H1 (cell line): Measurements from ENCODE around the gene DGKI. TPM values are rescaled to one million over a fixed set of nuclear protein-coding genes. Genes with fewer than 3 reads are reported as not detected.

Experiments used
- CTCF ChIA-PET: fragments of 300-600 bp; sonication (Branson Sonifier 250); formaldehyde crosslinking; loops from one replicate; lab custom pipeline; 2021; ENCODE audit not compliant: partially characterized antibody; lab: Charles Lee
- POLR2A ChIA-PET: fragments of 300-600 bp; sonication (Branson Sonifier 250); formaldehyde crosslinking; loops from one replicate; lab custom pipeline; 2021; ENCODE audit warnings: inconsistent platforms; ENCODE audit not compliant: partially characterized antibody; lab: Charles Lee
- DNase-seq, 2 experiments: peaks; one replicate each; pipeline versions ENCODE4 v3.0.0 to v3.0.0-alpha.2; 2010 to 2022; ENCODE audit warnings: low spot score in 2 of 2, low read depth in 1 of 2, mixed read lengths in 1 of 2
- FAIRE-seq: peaks from 2 replicates; lab custom pipeline; 2011; peaks lifted over from hg19 to GRCh38; lab: Jason Lieb, UNC
- H2AFZ ChIP-seq: 2 replicates; pipeline ENCODE4 v1.8.1; 2012; ENCODE audit warnings: low read length, inconsistent platforms
- H2AK5ac ChIP-seq: 2 replicates; pipeline ENCODE4 v1.6.1; 2013; ENCODE audit warnings: low read depth, low read length
- H2BK120ac ChIP-seq: replicated peaks from 2 replicates; pipeline ENCODE3; 2013; ENCODE audit warnings: low read depth, low read length, inconsistent platforms
- H2BK12ac ChIP-seq: 2 replicates; pipeline ENCODE4 v1.6.1; 2013; ENCODE audit warnings: low read depth, low read length
- H2BK15ac ChIP-seq: 2 replicates; pipeline ENCODE4 v1.6.1; 2013; ENCODE audit warnings: low read length
- H2BK20ac ChIP-seq: 2 replicates; pipeline ENCODE4 v1.6.1; 2013; ENCODE audit warnings: low read length
- H2BK5ac ChIP-seq: 2 replicates; pipeline ENCODE4 v1.6.1; 2013; ENCODE audit warnings: low read depth, low read length
- H3K14ac ChIP-seq: 2 replicates; pipeline ENCODE4 v1.6.1; 2013; ENCODE audit warnings: inconsistent platforms; ENCODE audit not compliant: insufficient read length
- H3K18ac ChIP-seq: 2 replicates; pipeline ENCODE4 v1.6.1; 2013; ENCODE audit warnings: low read length; ENCODE audit errors: extremely low read depth
- H3K23ac ChIP-seq: 2 replicates; pipeline ENCODE4 v1.6.1; 2013; ENCODE audit warnings: inconsistent platforms; ENCODE audit not compliant: insufficient read length
- H3K23me2 ChIP-seq: 2 replicates; pipeline ENCODE4 v1.6.1; 2013; ENCODE audit warnings: low read depth, low read length
- H3K27ac ChIP-seq: 2 replicates; pipeline ENCODE4 v1.6.1; 2011; ENCODE audit warnings: low read depth, low read length, inconsistent platforms
- H3K27me3 ChIP-seq, 4 experiments: replicated peaks in 1 of 4; 1 replicate in 1 of 4; 2 replicates in 3 of 4; pipeline versions ENCODE4 v1.6.1 to v1.8.1; 2011 to 2013; ENCODE audit warnings: low read length in 3 of 4, mild to moderate bottlenecking in 3 of 4, inconsistent platforms in 2 of 4, mixed read lengths in 2 of 4, moderate library complexity in 1 of 4; ENCODE audit not compliant: control insufficient read depth in 3 of 4, insufficient read depth in 3 of 4; ENCODE audit errors: extremely low read depth in 1 of 4
- H3K36me3 ChIP-seq, 4 experiments: 2 replicates each; pipeline versions ENCODE4 v1.6.1 to v1.8.1; 2011 to 2013; ENCODE audit warnings: mild to moderate bottlenecking in 4 of 4, low read length in 3 of 4, moderate library complexity in 2 of 4, control low read depth in 1 of 4, inconsistent platforms in 1 of 4; ENCODE audit not compliant: insufficient read depth in 4 of 4, control insufficient read depth in 2 of 4
- H3K4ac ChIP-seq: replicated peaks from 2 replicates; pipeline ENCODE3; 2013; ENCODE audit warnings: low read length, low read depth, mixed read lengths, inconsistent platforms; ENCODE audit not compliant: insufficient read length
- H3K4me1 ChIP-seq, 4 experiments: replicated peaks in 1 of 4; 1 replicate in 1 of 4; 2 replicates in 3 of 4; pipeline versions ENCODE4 v1.6.1 to v1.8.1; 2011 to 2013; ENCODE audit warnings: low read length in 3 of 4, inconsistent platforms in 2 of 4, mixed read lengths in 1 of 4; ENCODE audit not compliant: insufficient read depth in 4 of 4, control insufficient read depth in 3 of 4
- H3K4me2 ChIP-seq, 2 experiments: 2 replicates each; pipeline versions ENCODE4 v1.6.1 to v1.8.1; 2011 to 2013; ENCODE audit warnings: low read depth in 2 of 2, low read length in 2 of 2, control low read depth in 1 of 2, inconsistent platforms in 1 of 2, mild to moderate bottlenecking in 1 of 2; ENCODE audit not compliant: insufficient read depth in 1 of 2
- H3K4me3 ChIP-seq, 4 experiments: fragments of 200-600, 300-600 bp in 1 of 4; sonication (generic), shearing (Covaris generic), sonication (Bioruptor Twin) in 1 of 4; 2 replicates each; pipeline versions ENCODE4 v1.5.1 to v1.8.1; 2011 to 2016; ENCODE audit warnings: low read length in 4 of 4, low read depth in 3 of 4, control low read depth in 2 of 4, inconsistent platforms in 2 of 4, mild to moderate bottlenecking in 2 of 4, mixed read lengths in 1 of 4, moderate library complexity in 1 of 4; ENCODE audit not compliant: insufficient read depth in 2 of 4; ENCODE audit errors: extremely low read depth in 1 of 4
- H3K56ac ChIP-seq: replicated peaks from 2 replicates; pipeline ENCODE3; 2013; ENCODE audit warnings: low read depth, mild to moderate bottlenecking, mixed read lengths, low read length, inconsistent platforms; ENCODE audit not compliant: insufficient read length
- H3K79me1 ChIP-seq: 2 replicates; pipeline ENCODE4 v1.6.1; 2013; ENCODE audit warnings: low read depth, low read length, control low read depth
- H3K79me2 ChIP-seq, 2 experiments: 2 replicates each; pipeline versions ENCODE4 v1.6.1 to v1.8.1; 2012 to 2013; ENCODE audit warnings: low read length in 2 of 2, mild to moderate bottlenecking in 2 of 2, inconsistent platforms in 1 of 2; ENCODE audit not compliant: insufficient read depth in 2 of 2, control insufficient read depth in 1 of 2
- H3K9ac ChIP-seq, 4 experiments: replicated peaks in 1 of 4; 1 replicate in 1 of 4; 2 replicates in 3 of 4; pipeline versions ENCODE4 v1.6.1 to v1.8.1; 2011 to 2013; ENCODE audit warnings: low read depth in 3 of 4, low read length in 3 of 4, control low read depth in 2 of 4, mild to moderate bottlenecking in 2 of 4, moderate library complexity in 2 of 4, inconsistent platforms in 1 of 4; ENCODE audit errors: extremely low read depth in 1 of 4
- H3K9me3 ChIP-seq, 2 experiments: 2 replicates each; pipeline versions ENCODE4 v1.6.1 to v1.8.1; 2012 to 2013; ENCODE audit warnings: mild to moderate bottlenecking in 2 of 2, moderate library complexity in 2 of 2, control low read depth in 1 of 2, inconsistent platforms in 1 of 2, low read depth in 1 of 2, low read length in 1 of 2, mixed read lengths in 1 of 2; ENCODE audit not compliant: insufficient read depth in 2 of 2
- H4K20me1 ChIP-seq, 2 experiments: replicated peaks in 1 of 2; 2 replicates each; pipeline versions ENCODE3 to v1.8.1; 2011 to 2013; ENCODE audit warnings: inconsistent platforms in 2 of 2, low read length in 2 of 2, mild to moderate bottlenecking in 1 of 2; ENCODE audit not compliant: insufficient read depth in 2 of 2, control insufficient read depth in 1 of 2
- H4K5ac ChIP-seq: 2 replicates; pipeline ENCODE4 v1.6.1; 2013; ENCODE audit warnings: low read length, low read depth, mixed read lengths, inconsistent platforms; ENCODE audit not compliant: insufficient read length
- H4K8ac ChIP-seq: 2 replicates; pipeline ENCODE4 v1.8.0; 2013; ENCODE audit warnings: mild to moderate bottlenecking, moderate library complexity, low read length, inconsistent platforms; ENCODE audit not compliant: insufficient read depth; ENCODE audit errors: extremely low read depth
- H4K91ac ChIP-seq: replicated peaks from 2 replicates; pipeline ENCODE3; 2013; ENCODE audit warnings: low read length, mixed read lengths, inconsistent platforms; ENCODE audit not compliant: insufficient read length
- BRCA1 ChIP-seq: IDR thresholded peaks from 2 replicates; pipeline ENCODE4 v1.6.1; 2012; ENCODE audit warnings: low read depth, low read length, improper control_type of control experiment
- CEBPB ChIP-seq: IDR thresholded peaks from 2 replicates; pipeline ENCODE4 v1.6.1; 2012; ENCODE audit warnings: low read depth, low read length
- CHD2 ChIP-seq: IDR thresholded peaks from 2 replicates; pipeline ENCODE4 v1.6.1; 2012; ENCODE audit warnings: low read length, improper control_type of control experiment
- CTBP2 ChIP-seq: IDR thresholded peaks from 2 replicates; pipeline ENCODE4 v1.7.0; 2011; ENCODE audit warnings: borderline replicate concordance, mild to moderate bottlenecking, moderate library complexity, mixed read lengths, low read length; ENCODE audit not compliant: insufficient read depth, insufficient read length
- GABPA ChIP-seq: IDR thresholded peaks from 2 replicates; pipeline ENCODE4 v1.6.1; 2011; ENCODE audit warnings: mild to moderate bottlenecking, low read length, moderate library complexity, borderline replicate concordance; ENCODE audit not compliant: insufficient read depth
- GTF2F1 ChIP-seq: IDR thresholded peaks from 2 replicates; pipeline ENCODE4 v1.6.1; 2012; ENCODE audit warnings: low read depth, low read length, improper control_type of control experiment, borderline replicate concordance
- KDM4A ChIP-seq: IDR thresholded peaks from one replicate; pipeline ENCODE4 v1.7.1; 2012; ENCODE audit warnings: low read depth, mild to moderate bottlenecking, moderate library complexity, low read length, inconsistent platforms; ENCODE audit not compliant: severe bottlenecking
- KDM5A ChIP-seq: fragments of 200-600 bp; IDR thresholded peaks from 2 replicates; pipeline ENCODE4 v1.7.1; 2012; ENCODE audit warnings: mild to moderate bottlenecking, low read length, inconsistent platforms, mixed read lengths
- SP2 ChIP-seq: IDR thresholded peaks from 2 replicates; pipeline ENCODE4 v1.6.1; 2012; ENCODE audit warnings: mild to moderate bottlenecking, low read length, inconsistent platforms
- WGBS, 2 experiments: shearing (Covaris generic) in 1 of 2; methylation state at CpG; one replicate each; pipeline versions ENCODE4 v1.1.6 to v1.1.7; 2013 to 2015; ENCODE audit warnings: low lambda C conversion rate in 2 of 2, mixed read lengths in 2 of 2, inconsistent platforms in 1 of 2, low coverage in 1 of 2, missing lambda C conversion rate in 1 of 2; ENCODE audit not compliant: insufficient replicate concordance in 2 of 2, insufficient coverage in 1 of 2, insufficient read length in 1 of 2; ENCODE audit errors: extremely low coverage in 1 of 2, missing lambda C conversion rate in 1 of 2; 5-methylcytosine and 5-hydroxymethylcytosine counted together
- polyA plus RNA-seq, 7 experiments: library from polyadenylated mRNA; depleted of rRNA in 3 of 7; stranded (reverse) in 5 of 7; unstranded in 2 of 7; fragments of >200 nt in 5 of 7; fragments of 200-250 nt in 2 of 7; gene quantifications; 1 replicate in 5 of 7; 2 replicates in 1 of 7; 4 replicates in 1 of 7; pipeline versions ENCODE4 v1.2.1 to v1.2.3, GENCODE V29; 2011 to 2013; ENCODE audit warnings: missing spikeins in 2 of 7, mixed read lengths in 2 of 7
- total RNA-seq: library from RNA; stranded (reverse); fragmentation: NEBNext Ultra II Directional; extraction: Animal tissue kit (Norgen Biotek cat#: 25700); gene quantifications from 2 replicates; pipeline ENCODE4 v1.2.1, GENCODE V29; 2021

The DGKI gene
- total and polyA plus RNA-seq, 2 of the 8 experiments (the other 6 are each of a cell fraction or from before 2014, with no cell fraction given): 0.20 to 0.71 TPM

DNA sequence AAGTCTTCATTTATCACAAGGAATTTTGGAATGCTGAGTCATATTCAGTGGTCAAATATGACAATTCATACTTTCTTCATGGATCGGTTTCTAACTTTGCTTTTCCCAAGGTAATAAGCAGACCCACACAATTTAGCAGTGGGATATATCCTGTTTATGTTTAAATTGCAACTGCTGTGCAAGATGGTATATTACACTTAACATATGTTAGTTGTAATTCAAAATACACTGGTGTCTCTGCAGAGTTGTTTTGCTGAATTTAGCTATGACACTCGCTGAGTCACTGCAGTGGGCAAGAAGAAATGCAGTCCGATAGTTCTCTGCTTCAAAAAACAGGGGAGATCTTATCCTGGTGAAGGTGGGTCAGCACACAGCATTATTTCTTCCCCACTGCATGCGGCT, 308.4 kb downstream of the DGKI start:
- H3K14ac ChIP-seq: no peak overlapping the region
- H3K79me2 ChIP-seq: no peaks in the 10 kb centered on the region
- no peak overlapping the region for H4K5ac ChIP-seq
- H2BK15ac ChIP-seq: no peak overlapping the region
- H2BK120ac ChIP-seq: no peak overlapping the region
- H3K79me1 ChIP-seq: no peaks in the 10 kb centered on the region
- TF ChIP-seq BRCA1: no peak
- TF ChIP-seq KDM4A: no peak
- TF ChIP-seq GTF2F1: no peak
- TF ChIP-seq CTBP2: no peak
- TF ChIP-seq KDM5A: no peak
- TF ChIP-seq CEBPB: no peak
- no peak for TF ChIP-seq GABPA
- TF ChIP-seq CHD2: no peak
- no peak for TF ChIP-seq SP2
- TF ChIP-seq, all 59 proteins: peak for 0
- Histone ChIP-seq H3K23me2 (no peaks in the 10 kb centered on the region), H3K4ac (no peak overlapping the region), H3K9me3 (no peaks in the 10 kb centered on the region), H3K4me1 (no peaks in the 10 kb centered on the region), H4K8ac (no peak overlapping the region), H3K23ac (no peak overlapping the region), H4K91ac (no peak overlapping the region), H2AFZ (no peak overlapping the region), H2BK20ac (no peak overlapping the region), H3K56ac (no peak overlapping the region), H2BK5ac (no peak overlapping the region), H2AK5ac (no peak overlapping the region), H4K20me1 (no peaks in the 10 kb centered on the region), H3K18ac (no peak overlapping the region), H3K36me3 (no peaks in the 10 kb centered on the region), H3K4me2 (no peak overlapping the region), H2BK12ac (no peak overlapping the region), H3K27me3 (no peaks in the 10 kb centered on the region), H3K4me3 (no peak overlapping the region), H3K27ac (no peak overlapping the region), H3K9ac (no peak overlapping the region)
- WGBS, 2 experiments: 87% methylated on average over 4 of the region's 4 CpGs; no CpG with 5 or more reads in 1 of the 2 experiments
- DNase-seq (no peak), FAIRE-seq (no peak)
- ChIA-PET POLR2A (no interaction called here), CTCF (no interaction called here)
